HepG2 (cell line): ENCODE results near the gene CRIM1. TPM values are rescaled to one million over a fixed set of nuclear protein-coding genes. Genes with fewer than 3 reads are reported as not detected.

Experiments
- ARID5B ChIP-seq: IDR thresholded peaks from 2 replicates; pipeline ENCODE4 v1.4.0; 2020; ENCODE audit warnings: mild to moderate bottlenecking, missing genetic modification reagents
- ATF7 ChIP-seq, 2 experiments: fragments of 450-650 bp in 1 of 2; sonication (generic) in 1 of 2; formaldehyde crosslinking in 1 of 2; IDR thresholded peaks; 2 replicates each; pipeline versions ENCODE4 v1.4.0 to v1.6.1; 2016 to 2020; ENCODE audit warnings: antibody characterized with exemption in 1 of 2, mild to moderate bottlenecking in 1 of 2, missing genetic modification reagents in 1 of 2
- EEA1 ChIP-seq: sonication (generic); formaldehyde crosslinking; IDR thresholded peaks from 2 replicates; pipeline ENCODE4 v1.5.1; 2020; ENCODE audit warnings: mild to moderate bottlenecking, missing genetic modification reagents, borderline replicate concordance
- HNF4A ChIP-seq: sonication (generic); formaldehyde crosslinking; IDR thresholded peaks from 2 replicates; pipeline ENCODE4 v1.4.0; 2020; ENCODE audit warnings: missing genetic modification reagents
- MBD4 ChIP-seq: IDR thresholded peaks from 2 replicates; pipeline ENCODE4 v1.6.1; 2012; ENCODE audit warnings: low read length, inconsistent platforms, borderline replicate concordance
- MED8 ChIP-seq: sonication (generic); formaldehyde crosslinking; IDR thresholded peaks from 2 replicates; pipeline ENCODE4 v1.8.1; 2023; ENCODE audit warnings: mild to moderate bottlenecking, missing genetic modification reagents; ENCODE audit not compliant: insufficient replicate concordance
- NFRKB ChIP-seq: fragments of 450-650 bp; IDR thresholded peaks from 2 replicates; pipeline ENCODE4 v1.6.1; 2017
- POGK ChIP-seq: sonication (generic); formaldehyde crosslinking; conservative IDR thresholded peaks from 2 replicates; pipeline ENCODE4 v1.8.0; 2022; ENCODE audit warnings: mild to moderate bottlenecking, moderate library complexity, missing genetic modification reagents
- POLR2G ChIP-seq: fragments of 200-400 bp; formaldehyde crosslinking; IDR thresholded peaks from 2 replicates; pipeline ENCODE4 v1.6.1; 2018; ENCODE audit warnings: mild to moderate bottlenecking, low read depth, low read length, moderate library complexity
- RFXAP ChIP-seq: sonication (generic); formaldehyde crosslinking; IDR thresholded peaks from 2 replicates; pipeline ENCODE4 v1.4.0; 2020; ENCODE audit warnings: missing genetic modification reagents, borderline replicate concordance
- RORA ChIP-seq: sonication (generic); formaldehyde crosslinking; IDR thresholded peaks from 2 replicates; pipeline ENCODE4 v1.5.0; 2020; ENCODE audit warnings: mild to moderate bottlenecking, missing genetic modification reagents, moderate library complexity
- SRSF1 ChIP-seq: fragments of 200-400 bp; formaldehyde crosslinking; optimal IDR thresholded peaks from 2 replicates; pipeline ENCODE3; 2017; ENCODE audit warnings: mild to moderate bottlenecking, low read depth, low read length, moderate library complexity
- TCF12 ChIP-seq, 2 experiments: fragments of 450-650 bp in 1 of 2; sonication (generic) in 1 of 2; formaldehyde crosslinking in 1 of 2; IDR thresholded peaks; 2 replicates each; pipeline versions ENCODE4 v1.6.1 to v1.8.0; 2017 to 2022; ENCODE audit warnings: antibody characterized with exemption in 1 of 2, mild to moderate bottlenecking in 1 of 2, missing genetic modification reagents in 1 of 2, moderate library complexity in 1 of 2
- ZNF12 ChIP-seq: sonication (generic); formaldehyde crosslinking; IDR thresholded peaks from 2 replicates; pipeline ENCODE4 v1.5.0; 2020; ENCODE audit warnings: missing genetic modification reagents
- polyA plus RNA-seq, 8 experiments: library from polyadenylated mRNA; depleted of rRNA in 3 of 8; stranded (reverse) in 7 of 8; unstranded in 1 of 8; fragments of >200 nt; fragmentation: Illumina TruSeq in 4 of 8; extraction: Trizol in 4 of 8; gene quantifications; 2 replicates each; pipeline versions ENCODE4 v1.2.1 to v1.2.3, GENCODE V29; 2011 to 2016; ENCODE audit warnings: low read depth in 4 of 8, missing spikeins in 1 of 8, mixed read lengths in 1 of 8; ENCODE audit not compliant: insufficient read depth in 1 of 8
- total RNA-seq, 5 experiments: library from RNA; depleted of rRNA; stranded (reverse); fragments of >200 nt; fragmentation: Illumina TruSeq; extraction: Trizol; gene quantifications; 2 replicates each; pipeline ENCODE4 v1.2.3, GENCODE V29; 2016; ENCODE audit warnings: low read depth in 1 of 5
- TF ChIP-seq, protein P1 (sequence below): sonication (generic); formaldehyde crosslinking; IDR thresholded peaks from 2 replicates; pipeline ENCODE4 v1.8.1; 2023; ENCODE audit warnings: mild to moderate bottlenecking, missing genetic modification reagents
- TF ChIP-seq, protein P2 (sequence below): sonication (generic); formaldehyde crosslinking; IDR thresholded peaks from 2 replicates; pipeline ENCODE4 v1.4.0; 2020; ENCODE audit warnings: missing genetic modification reagents, mild to moderate bottlenecking, borderline replicate concordance
- TF ChIP-seq, protein P3 (sequence below): sonication (generic); formaldehyde crosslinking; IDR thresholded peaks from 2 replicates; pipeline ENCODE4 v1.4.0; 2020; ENCODE audit warnings: missing genetic modification reagents; ENCODE audit errors: not compliant biosample characterization

CRIM1 gene
- total and polyA plus RNA-seq, 2 of the 13 experiments (the other 11 are each of a cell fraction or from before 2014, with no cell fraction given), result 39.1 to 69.9 TPM

GRCh38 chr2:36380624-36381481 lies 25.3 kb downstream of the CRIM1 start (continued):
- TF ChIP-seq, protein P1, sequence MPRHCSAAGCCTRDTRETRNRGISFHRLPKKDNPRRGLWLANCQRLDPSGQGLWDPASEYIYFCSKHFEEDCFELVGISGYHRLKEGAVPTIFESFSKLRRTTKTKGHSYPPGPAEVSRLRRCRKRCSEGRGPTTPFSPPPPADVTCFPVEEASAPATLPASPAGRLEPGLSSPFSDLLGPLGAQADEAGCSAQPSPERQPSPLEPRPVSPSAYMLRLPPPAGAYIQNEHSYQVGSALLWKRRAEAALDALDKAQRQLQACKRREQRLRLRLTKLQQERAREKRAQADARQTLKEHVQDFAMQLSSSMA (CRISPR knock-in tag), result peak; percentile 94
- no peak for TF ChIP-seq EEA1
- no peak for TF ChIP-seq TCF12 (IDR thresholded peaks at IDR 0.05)
- TF ChIP-seq TCF12 (CRISPR knock-in tag; IDR thresholded peaks at IDR 0.05), result peak; percentile 86; the same call in 1 of the 2 replicates
- TF ChIP-seq ZNF12 (CRISPR knock-in tag), result peak; percentile 57; the same call in 1 of the 2 replicates
- TF ChIP-seq POLR2G, result peak; percentile 48; the same call in 1 of the 2 replicates
- TF ChIP-seq RFXAP, result peak; percentile 93
- TF ChIP-seq HNF4A (CRISPR knock-in tag), result peak; percentile 96
- TF ChIP-seq, protein P2, sequence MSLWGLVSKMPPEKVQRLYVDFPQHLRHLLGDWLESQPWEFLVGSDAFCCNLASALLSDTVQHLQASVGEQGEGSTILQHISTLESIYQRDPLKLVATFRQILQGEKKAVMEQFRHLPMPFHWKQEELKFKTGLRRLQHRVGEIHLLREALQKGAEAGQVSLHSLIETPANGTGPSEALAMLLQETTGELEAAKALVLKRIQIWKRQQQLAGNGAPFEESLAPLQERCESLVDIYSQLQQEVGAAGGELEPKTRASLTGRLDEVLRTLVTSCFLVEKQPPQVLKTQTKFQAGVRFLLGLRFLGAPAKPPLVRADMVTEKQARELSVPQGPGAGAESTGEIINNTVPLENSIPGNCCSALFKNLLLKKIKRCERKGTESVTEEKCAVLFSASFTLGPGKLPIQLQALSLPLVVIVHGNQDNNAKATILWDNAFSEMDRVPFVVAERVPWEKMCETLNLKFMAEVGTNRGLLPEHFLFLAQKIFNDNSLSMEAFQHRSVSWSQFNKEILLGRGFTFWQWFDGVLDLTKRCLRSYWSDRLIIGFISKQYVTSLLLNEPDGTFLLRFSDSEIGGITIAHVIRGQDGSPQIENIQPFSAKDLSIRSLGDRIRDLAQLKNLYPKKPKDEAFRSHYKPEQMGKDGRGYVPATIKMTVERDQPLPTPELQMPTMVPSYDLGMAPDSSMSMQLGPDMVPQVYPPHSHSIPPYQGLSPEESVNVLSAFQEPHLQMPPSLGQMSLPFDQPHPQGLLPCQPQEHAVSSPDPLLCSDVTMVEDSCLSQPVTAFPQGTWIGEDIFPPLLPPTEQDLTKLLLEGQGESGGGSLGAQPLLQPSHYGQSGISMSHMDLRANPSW (CRISPR knock-in tag), result peak; percentile 97
- no peak for TF ChIP-seq ATF7 (IDR thresholded peaks at IDR 0.05)
- TF ChIP-seq ATF7 (CRISPR knock-in tag; IDR thresholded peaks at IDR 0.05), result peak; percentile 95
- peak; percentile 96 for TF ChIP-seq MED8
- TF ChIP-seq POGK (CRISPR knock-in tag), result peak; percentile 89
- TF ChIP-seq NFRKB, result no peak
- TF ChIP-seq, protein P3, sequence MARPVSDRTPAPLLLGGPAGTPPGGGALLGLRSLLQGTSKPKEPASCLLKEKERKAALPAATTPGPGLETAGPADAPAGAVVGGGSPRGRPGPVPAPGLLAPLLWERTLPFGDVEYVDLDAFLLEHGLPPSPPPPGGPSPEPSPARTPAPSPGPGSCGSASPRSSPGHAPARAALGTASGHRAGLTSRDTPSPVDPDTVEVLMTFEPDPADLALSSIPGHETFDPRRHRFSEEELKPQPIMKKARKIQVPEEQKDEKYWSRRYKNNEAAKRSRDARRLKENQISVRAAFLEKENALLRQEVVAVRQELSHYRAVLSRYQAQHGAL (CRISPR knock-in tag), result no peak
- TF ChIP-seq RORA (CRISPR knock-in tag), result 0 out of 2 replicates have a peak, but pooled peaks have one; percentile 71
- TF ChIP-seq SRSF1, result peak; percentile 76
- TF ChIP-seq MBD4, result peak; percentile 7; the same call in 1 of the 2 replicates
- TF ChIP-seq ARID5B (CRISPR knock-in tag), result peak; percentile 98
